Heart left ventricle (tissue), 16 donors: ENCODE data around the gene ABHD17B. TPM values are rescaled to one million over a fixed set of nuclear protein-coding genes. Genes with fewer than 3 reads are reported as not detected.

Experiments used
- ATAC-seq, 4 donors: fragments of 200-7000 bp; cut with Tn5 transposase; one replicate each; pipeline ENCODE4 v1.9.1; 2020 to 2022; ENCODE audit warnings: moderate library complexity in 4 of 4, mild to moderate bottlenecking in 3 of 4, moderate number of reproducible peaks in 1 of 4
- DNase-seq, 5 donors: peaks; one replicate each; pipeline ENCODE4 v3.0.0-alpha.2; 2020
- H3K27ac ChIP-seq, 12 donors: fragments of 200-600 bp; sonication (generic) in 4 of 12; one replicate each; pipeline versions ENCODE4 v1.5.0 to v1.8.0; 2016 to 2022; ENCODE audit warnings: mild to moderate bottlenecking in 2 of 12
- H3K27me3 ChIP-seq, 9 donors: fragments of 200-600 bp; sonication (generic) in 2 of 9; one replicate each; pipeline versions ENCODE4 v1.5.1 to v1.8.0; 2016 to 2022; ENCODE audit warnings: mild to moderate bottlenecking in 3 of 9
- H3K36me3 ChIP-seq, 9 donors: fragments of 200-600 bp; sonication (generic) in 2 of 9; one replicate each; pipeline versions ENCODE4 v1.5.0 to v1.8.0; 2018 to 2022; ENCODE audit warnings: mild to moderate bottlenecking in 2 of 9
- H3K4me1 ChIP-seq, 12 donors: fragments of 200-600 bp; sonication (generic) in 4 of 12; one replicate each; pipeline versions ENCODE4 v1.5.0 to v1.8.0; 2016 to 2022; ENCODE audit warnings: mild to moderate bottlenecking in 3 of 12
- H3K4me3 ChIP-seq, 12 donors: fragments of 200-600 bp; sonication (generic) in 4 of 12; one replicate each; pipeline versions ENCODE4 v1.5.0 to v1.8.0; 2017 to 2022; ENCODE audit warnings: mild to moderate bottlenecking in 9 of 12, moderate library complexity in 4 of 12
- H3K9me3 ChIP-seq, 12 donors: fragments of 200-600 bp; sonication (generic) in 4 of 12; one replicate each; pipeline versions ENCODE4 v1.5.0 to v1.8.0; 2016 to 2022; ENCODE audit warnings: mild to moderate bottlenecking in 1 of 12
- CTCF ChIP-seq, 12 donors: fragments of 200-600 bp; sonication (generic) in 4 of 12; IDR thresholded peaks; one replicate each; pipeline versions ENCODE4 v1.5.0 to v1.8.0; 2018 to 2022; ENCODE audit warnings: antibody characterized with exemption in 12 of 12, mild to moderate bottlenecking in 5 of 12
- POLR2A ChIP-seq, 2 donors: fragments of 450-650 bp; IDR thresholded peaks; one replicate each; pipeline ENCODE4 v1.6.1; 2017; ENCODE audit warnings: antibody characterized with exemption in 2 of 2, mild to moderate bottlenecking in 2 of 2, moderate library complexity in 2 of 2
- WGBS, 4 donors: extraction: QIAGEN DNeasy Blood & Tissue Kit in 2 of 4; methylation state at CpG; one replicate each; pipeline versions ENCODE4 v1.1.5 to v1.1.7; 2013 to 2018; 5-methylcytosine and 5-hydroxymethylcytosine counted together
- intact Hi-C, 10 donors: fragments of 100-400 bp; cut with DNase I; formaldehyde crosslinking; loops; one replicate each; pipeline versions ENCODE4 v1.11.1 to v1.14.2; 2022
- polyA plus RNA-seq, 2 donors: library from polyadenylated mRNA; stranded (reverse); fragments of 200-250 nt; gene quantifications; one replicate each; pipeline ENCODE4 v1.2.3, GENCODE V29; 2013
- total RNA-seq, 9 donors: library from RNA; depleted of rRNA in 2 of 9; stranded (reverse); fragments of >200 nt in 2 of 9; fragmentation: NEBNext Ultra II Directional in 3 of 9; extraction: Animal tissue kit (Norgen Biotek cat#: 25700) in 3 of 9; gene quantifications; one replicate each; pipeline versions ENCODE4 v1.1.0 to v1.2.4, GENCODE V29; 2016 to 2023
- donor health status: ischemic (EF 13 %, LVEDD 7.1; RV severe dilation, severe dysfunction).
- donor health status: healthy with polysubstance abuse.
- donor health status: DM: no; HTN: yes; CAD: no.
- donor health status: DM: no; HTN: no; CAD: no.
- donor health status: ischemic (EF 25% LVEDD 6.9; RV normal size, moderate dysfunction).
- donor health status: ischemic (EF 25% LVEDD 5.7; RV mildly dilated, moderate dysfunction).
- donor health status: healthy.
- donor health status: DM: yes; HTN: yes; CAD: no.
- donor health status: ischemic (EF 35%, LVEDD 5.7; RV mildly dilated, moderate dysfunction).
- donor health status: nonischemic (EF 11% LVEDD 7.7; RV severe dilation, severe dysfunction).
- donor health status: DM: yes; HTN: yes; CAD: no.
- donor health status: PGD.
- donor health status: ischemic (EF 29% LVEDD 5.4; RV normal size, mild dysfunction).
- donor health status: nonischemic (EF 23%, LVEDD 6.1; RV moderate dilation, normal function).

ABHD17B gene
- total and polyA plus RNA-seq, 11 donors: 2.7 to 15.9 (median 10.8) TPM

- ATAC-seq (no peak), DNase-seq (no peak)
- intact Hi-C loops: no loop called here
- H3K4me3 ChIP-seq: no peak overlapping the region
- no peaks in the 10 kb centered on the region for H3K9me3 ChIP-seq
- no peak overlapping the region for H3K27ac ChIP-seq
- WGBS, 4 donors: 48 to 61% (median 56%) methylated on average over 1 of the region's 1 CpG
- TF ChIP-seq CTCF (IDR thresholded peaks at IDR 0.05): no peak
- TF ChIP-seq POLR2A (IDR thresholded peaks at IDR 0.05): no peak
- H3K4me1 ChIP-seq: peaks cover 0 to 11% (median 0%) of the 10 kb centered on the region in 12 donors
- H3K27me3 ChIP-seq: no peaks in the 10 kb centered on the region
- H3K36me3 ChIP-seq: no peaks in the 10 kb centered on the region
These were observed 25.1 kb upstream of the ABHD17B start for GRCh38 chr9:71936066-71936465.

- no peaks in the 10 kb centered on the region for H3K27me3 ChIP-seq
- H3K27ac ChIP-seq: no peak overlapping the region
- ATAC-seq (no peak), DNase-seq (no peak)
- TF ChIP-seq CTCF (IDR thresholded peaks at IDR 0.05): no peak
- TF ChIP-seq POLR2A (IDR thresholded peaks at IDR 0.05): no peak
- 73 to 83% (median 77%) methylated on average over 2 of the region's 2 CpGs for WGBS, 4 donors
- H3K4me3 ChIP-seq: no peak overlapping the region
- no peaks in the 10 kb centered on the region for H3K36me3 ChIP-seq
- H3K4me1 ChIP-seq: peaks cover 0 to 6% (median 0%) of the 10 kb centered on the region in 12 donors
- H3K9me3 ChIP-seq: no peaks in the 10 kb centered on the region
- intact Hi-C loops: no loop called here
These were observed 20.2 kb upstream of the ABHD17B start for GRCh38 chr9:71931166-71931565.

- Histone ChIP-seq H3K27me3 (no peaks in the 10 kb centered on the region), H3K9me3 (no peaks in the 10 kb centered on the region), H3K27ac (no peak overlapping the region), H3K4me1 (peaks cover 0 to 6% (median 0%) of the 10 kb centered on the region in 12 donors), H3K4me3 (no peak overlapping the region), H3K36me3 (no peaks in the 10 kb centered on the region)
- DNase-seq (no peak), ATAC-seq (no peak)
- no peak for TF ChIP-seq CTCF (IDR thresholded peaks at IDR 0.05)
- TF ChIP-seq POLR2A (IDR thresholded peaks at IDR 0.05): no peak
- 55 to 83% (median 72%) methylated on average over 2 of the region's 2 CpGs for WGBS, 4 donors
- intact Hi-C loops: no loop called here
These were observed 18.9 kb upstream of the ABHD17B start for GRCh38 chr9:71929791-71930440.

- H3K9me3 ChIP-seq: no peaks in the 10 kb centered on the region
- DNase-seq: no peak
- WGBS, 4 donors: 96 to 100% (median 97%) methylated on average over 2 of the region's 2 CpGs
These were observed 18.2 kb upstream of the ABHD17B start for GRCh38 chr9:71929223-71929622.

More at GRCh38 chr9:71929223-71929622, 18.2 kb upstream of the ABHD17B start:
- no peak overlapping the region for H3K27ac ChIP-seq
- H3K4me3 ChIP-seq: no peak overlapping the region
- H3K4me1 ChIP-seq: peaks cover 0 to 11% (median 0%) of the 10 kb centered on the region in 12 donors
- TF ChIP-seq CTCF (IDR thresholded peaks at IDR 0.05) (no peak), POLR2A (IDR thresholded peaks at IDR 0.05) (no peak)
- H3K36me3 ChIP-seq: no peaks in the 10 kb centered on the region
- intact Hi-C loops: no loop called here
- ATAC-seq: no peak
- H3K27me3 ChIP-seq: no peaks in the 10 kb centered on the region
